Astrocyte (in vitro differentiated cells and primary cell): ENCODE measurements around the gene LRRC3.

ENCODE experiments used
- EZH2 ChIP-seq: IDR thresholded peaks from 2 replicates; pipeline ENCODE4 v1.6.1; 2012; ENCODE audit warnings: mild to moderate bottlenecking, low read length, inconsistent platforms; ENCODE audit not compliant: insufficient read depth
- TF ChIP-seq, protein P1 (sequence below): IDR thresholded peaks from 2 replicates; pipeline ENCODE4 v1.5.1; 2011; ENCODE audit warnings: low read depth, mild to moderate bottlenecking, inconsistent platforms, low read length, moderate library complexity; ENCODE audit not compliant: insufficient read depth

DNA sequence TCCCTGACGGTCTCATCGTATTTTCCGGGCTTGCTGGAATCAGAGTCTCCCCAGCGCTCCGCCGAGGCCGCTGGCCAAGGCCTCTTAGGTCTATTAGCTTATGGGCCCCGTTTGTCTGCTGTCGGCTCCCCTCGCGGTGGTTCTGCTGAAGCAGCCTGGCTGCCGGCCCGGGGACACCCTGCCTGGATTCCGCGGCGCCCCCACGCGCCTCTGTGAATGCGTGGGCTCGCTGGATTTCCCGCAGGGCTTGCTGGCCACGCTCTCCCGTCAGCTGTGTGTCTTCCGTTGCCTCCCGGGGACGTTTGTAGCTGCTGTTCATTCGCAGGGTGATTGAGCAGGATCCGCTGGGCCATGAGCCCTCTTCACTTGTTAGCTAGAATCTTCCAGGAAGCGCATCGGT lies 8.4 kb downstream of the LRRC3 start:
- TF ChIP-seq, protein P1, sequence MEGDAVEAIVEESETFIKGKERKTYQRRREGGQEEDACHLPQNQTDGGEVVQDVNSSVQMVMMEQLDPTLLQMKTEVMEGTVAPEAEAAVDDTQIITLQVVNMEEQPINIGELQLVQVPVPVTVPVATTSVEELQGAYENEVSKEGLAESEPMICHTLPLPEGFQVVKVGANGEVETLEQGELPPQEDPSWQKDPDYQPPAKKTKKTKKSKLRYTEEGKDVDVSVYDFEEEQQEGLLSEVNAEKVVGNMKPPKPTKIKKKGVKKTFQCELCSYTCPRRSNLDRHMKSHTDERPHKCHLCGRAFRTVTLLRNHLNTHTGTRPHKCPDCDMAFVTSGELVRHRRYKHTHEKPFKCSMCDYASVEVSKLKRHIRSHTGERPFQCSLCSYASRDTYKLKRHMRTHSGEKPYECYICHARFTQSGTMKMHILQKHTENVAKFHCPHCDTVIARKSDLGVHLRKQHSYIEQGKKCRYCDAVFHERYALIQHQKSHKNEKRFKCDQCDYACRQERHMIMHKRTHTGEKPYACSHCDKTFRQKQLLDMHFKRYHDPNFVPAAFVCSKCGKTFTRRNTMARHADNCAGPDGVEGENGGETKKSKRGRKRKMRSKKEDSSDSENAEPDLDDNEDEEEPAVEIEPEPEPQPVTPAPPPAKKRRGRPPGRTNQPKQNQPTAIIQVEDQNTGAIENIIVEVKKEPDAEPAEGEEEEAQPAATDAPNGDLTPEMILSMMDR, result no peak
- TF ChIP-seq EZH2, result no peak
